ENCODE data around the gene PYY.
"Not testable (repeated sequence)": the region's sequence is repeated elsewhere in the genome, so short reads cannot be mapped to it uniquely, and the experiment has no call there.

PYY gene

GRCh38 chr17:43974382-43975266 lies 20.9 kb upstream of the PYY start:
- H3K36me3 ChIP-seq (ENCODE audit: insufficient read depth, low read length) = no peaks in the 10 kb centered on the region
- H3K27me3 ChIP-seq (ENCODE audit: insufficient read depth, low read length) = peaks cover 11% of the 10 kb centered on the region
- H3K4me3 ChIP-seq (ENCODE audit: low read length) = no peak overlapping the region
- H3K4me1 ChIP-seq (ENCODE audit: insufficient read depth, low read length) = peaks cover 4% of the 10 kb centered on the region
- H3K9me3 ChIP-seq (ENCODE audit: low read length) = no peaks in the 10 kb centered on the region
- no peak overlapping the region for H2AFZ ChIP-seq (ENCODE audit: low read depth, low read length)

- H2AFZ ChIP-seq (ENCODE audit: low read depth, low read length); H3K9me3 ChIP-seq (ENCODE audit: low read length); H3K4me1 ChIP-seq (ENCODE audit: insufficient read depth, low read length); H3K36me3 ChIP-seq (ENCODE audit: insufficient read depth, low read length); H3K4me3 ChIP-seq (ENCODE audit: low read length); H3K27me3 ChIP-seq (ENCODE audit: insufficient read depth, low read length): not testable (repeated sequence)
Measured at GRCh38 chr17:43972444-43973212, 18.9 kb upstream of the PYY start.

- not testable (repeated sequence) for H3K4me3 ChIP-seq (ENCODE audit: low read length); H3K9me3 ChIP-seq (ENCODE audit: low read length); H3K27me3 ChIP-seq (ENCODE audit: insufficient read depth, low read length); H2AFZ ChIP-seq (ENCODE audit: low read depth, low read length); H3K36me3 ChIP-seq (ENCODE audit: insufficient read depth, low read length); H3K4me1 ChIP-seq (ENCODE audit: insufficient read depth, low read length)
Measured at GRCh38 chr17:43971436-43971835, 17.7 kb upstream of the PYY start.

- Histone ChIP-seq H3K36me3 (ENCODE audit: insufficient read depth, low read length) (no peaks in the 10 kb centered on the region), H3K27me3 (ENCODE audit: insufficient read depth, low read length) (peaks cover 8% of the 10 kb centered on the region), H3K4me3 (ENCODE audit: low read length) (no peak overlapping the region), H2AFZ (ENCODE audit: low read depth, low read length) (no peak overlapping the region), H3K4me1 (ENCODE audit: insufficient read depth, low read length) (peaks cover 4% of the 10 kb centered on the region), H3K9me3 (ENCODE audit: low read length) (no peaks in the 10 kb centered on the region)
Measured at GRCh38 chr17:43970366-43970765, 16.6 kb upstream of the PYY start.

GRCh38 chr17:43967251-43967875 lies 13.6 kb upstream of the PYY start:
- no peaks in the 10 kb centered on the region for H3K4me1 ChIP-seq (ENCODE audit: insufficient read depth, low read length)
- no peaks in the 10 kb centered on the region for H3K36me3 ChIP-seq (ENCODE audit: insufficient read depth, low read length)
- H3K27me3 ChIP-seq (ENCODE audit: insufficient read depth, low read length) = peaks cover 16% of the 10 kb centered on the region
- H3K4me3 ChIP-seq (ENCODE audit: low read length) = no peak overlapping the region
- no peak overlapping the region for H2AFZ ChIP-seq (ENCODE audit: low read depth, low read length)
- no peaks in the 10 kb centered on the region for H3K9me3 ChIP-seq (ENCODE audit: low read length)

- no peak overlapping the region for H3K4me3 ChIP-seq (ENCODE audit: low read length)
- no peaks in the 10 kb centered on the region for H3K9me3 ChIP-seq (ENCODE audit: low read length)
- H3K36me3 ChIP-seq (ENCODE audit: insufficient read depth, low read length) = no peaks in the 10 kb centered on the region
- no peaks in the 10 kb centered on the region for H3K4me1 ChIP-seq (ENCODE audit: insufficient read depth, low read length)
- no peak overlapping the region for H2AFZ ChIP-seq (ENCODE audit: low read depth, low read length)
- peaks cover 24% of the 10 kb centered on the region for H3K27me3 ChIP-seq (ENCODE audit: insufficient read depth, low read length)
Measured at GRCh38 chr17:43966276-43966675, 12.5 kb upstream of the PYY start.

- Histone ChIP-seq H3K27me3 (ENCODE audit: insufficient read depth, low read length) (peaks cover 25% of the 10 kb centered on the region), H3K4me1 (ENCODE audit: insufficient read depth, low read length) (no peaks in the 10 kb centered on the region), H3K36me3 (ENCODE audit: insufficient read depth, low read length) (no peaks in the 10 kb centered on the region), H2AFZ (ENCODE audit: low read depth, low read length) (no peak overlapping the region), H3K4me3 (ENCODE audit: low read length) (no peak overlapping the region), H3K9me3 (ENCODE audit: low read length) (no peaks in the 10 kb centered on the region)
Measured at GRCh38 chr17:43962479-43962878, 8.7 kb upstream of the PYY start.

GRCh38 chr17:43961954-43962353 lies 8.2 kb upstream of the PYY start:
- Histone ChIP-seq H3K27me3 (ENCODE audit: insufficient read depth, low read length) (peaks cover 23% of the 10 kb centered on the region), H3K9me3 (ENCODE audit: low read length) (no peaks in the 10 kb centered on the region), H3K36me3 (ENCODE audit: insufficient read depth, low read length) (no peaks in the 10 kb centered on the region), H3K4me1 (ENCODE audit: insufficient read depth, low read length) (no peaks in the 10 kb centered on the region), H3K4me3 (ENCODE audit: low read length) (no peak overlapping the region), H2AFZ (ENCODE audit: low read depth, low read length) (no peak overlapping the region)

- H3K9me3 ChIP-seq (ENCODE audit: low read length); H3K4me3 ChIP-seq (ENCODE audit: low read length); H3K4me1 ChIP-seq (ENCODE audit: insufficient read depth, low read length): not testable (repeated sequence)
Measured at GRCh38 chr17:43961292-43961691, 7.6 kb upstream of the PYY start.

GRCh38 chr17:43958748-43959352 lies 5.1 kb upstream of the PYY start:
- no peaks in the 10 kb centered on the region for H3K9me3 ChIP-seq (ENCODE audit: low read length)
- peaks cover 42% of the 10 kb centered on the region for H3K27me3 ChIP-seq (ENCODE audit: insufficient read depth, low read length)

More at GRCh38 chr17:43961292-43961691, 7.6 kb upstream of the PYY start:
- H3K27me3 ChIP-seq (ENCODE audit: insufficient read depth, low read length) = peaks cover 23% of the 10 kb centered on the region
- not testable (repeated sequence) for H2AFZ ChIP-seq (ENCODE audit: low read depth, low read length); H3K36me3 ChIP-seq (ENCODE audit: insufficient read depth, low read length)

GRCh38 chr17:43956222-43956621 lies 2.5 kb upstream of the PYY start:
- Histone ChIP-seq H3K4me3 (ENCODE audit: low read length) (no peak overlapping the region), H3K27me3 (ENCODE audit: insufficient read depth, low read length) (peaks cover 54% of the 10 kb centered on the region), H2AFZ (ENCODE audit: low read depth, low read length) (no peak overlapping the region), H3K4me1 (ENCODE audit: insufficient read depth, low read length) (peaks cover 6% of the 10 kb centered on the region), H3K36me3 (ENCODE audit: insufficient read depth, low read length) (no peaks in the 10 kb centered on the region), H3K9me3 (ENCODE audit: low read length) (no peaks in the 10 kb centered on the region)

More at GRCh38 chr17:43958748-43959352, 5.1 kb upstream of the PYY start:
- H3K36me3 ChIP-seq (ENCODE audit: insufficient read depth, low read length) = no peaks in the 10 kb centered on the region
- no peak overlapping the region for H2AFZ ChIP-seq (ENCODE audit: low read depth, low read length)
- no peaks in the 10 kb centered on the region for H3K4me1 ChIP-seq (ENCODE audit: insufficient read depth, low read length)
- H3K4me3 ChIP-seq (ENCODE audit: low read length) = no peak overlapping the region

- Histone ChIP-seq H3K4me3 (ENCODE audit: low read length) (no peak overlapping the region), H3K27me3 (ENCODE audit: insufficient read depth, low read length) (peaks cover 60% of the 10 kb centered on the region), H3K9me3 (ENCODE audit: low read length) (no peaks in the 10 kb centered on the region)
Measured at GRCh38 chr17:43952724-43953666, 745 bp downstream of the PYY start.

More at GRCh38 chr17:43952724-43953666, 745 bp downstream of the PYY start:
- Histone ChIP-seq H3K4me1 (ENCODE audit: insufficient read depth, low read length) (peaks cover 6% of the 10 kb centered on the region), H3K36me3 (ENCODE audit: insufficient read depth, low read length) (no peaks in the 10 kb centered on the region), H2AFZ (ENCODE audit: low read depth, low read length) (peak overlapping the region; percentile 9)
